GM12878 (cell line): Measurements from ENCODE around the gene NNMT. TPM values are rescaled to one million over a fixed set of nuclear protein-coding genes. Genes with fewer than 3 reads are reported as not detected.

Experiments used
- ATAC-seq: fragments of 200-7000 bp; cut with Tn5 transposase; 3 replicates; pipeline ENCODE4 v1.9.1; 2020; ENCODE audit warnings: mild to moderate bottlenecking, moderate library complexity
- BruUV-seq: library from RNA; stranded (reverse); fragments of 400-500 nt; replicated peaks from 2 replicates; lab custom pipeline; 2021; lab: Mats Ljungman, UMichigan
- CTCF ChIA-PET: fragments of 300-600 bp; sonication (Branson Sonifier 250); formaldehyde crosslinking; extraction: SDS; loops from one replicate; lab custom pipeline; 2021; ENCODE audit warnings: inconsistent platforms; lab: Yijun Ruan, JAX
- POLR2A ChIA-PET: fragments of 350-600 bp; formaldehyde crosslinking; extraction: SDS; loops from one replicate; lab custom pipeline; 2021; ENCODE audit warnings: inconsistent platforms; lab: Charles Lee
- RAD21 ChIA-PET: fragments of 300-600 bp; sonication (Branson Sonifier 250); formaldehyde crosslinking; loops from one replicate; lab custom pipeline; 2023; ENCODE audit warnings: antibody characterized with exemption; ENCODE audit not compliant: unreplicated experiment; lab: Charles Lee
- SMC1A ChIA-PET: fragments of 300-600 bp; sonication (Branson Sonifier 250); formaldehyde crosslinking; loops from one replicate; lab custom pipeline; 2023; ENCODE audit not compliant: unreplicated experiment, uncharacterized antibody; lab: Charles Lee
- DNase-seq: peaks from one replicate; pipeline ENCODE4 v3.0.0-alpha.2; 2011; ENCODE audit warnings: low read depth, low spot score
- FAIRE-seq: peaks from 3 replicates; lab custom pipeline; 2011; peaks lifted over from hg19 to GRCh38; lab: Jason Lieb, UNC
- H2AFZ ChIP-seq: 2 replicates; pipeline ENCODE4 v1.6.0; 2011; ENCODE audit warnings: low read depth, low read length, control low read depth; ENCODE audit not compliant: control insufficient read depth
- H3K27ac ChIP-seq: 2 replicates; pipeline ENCODE4 v1.5.1; 2011; ENCODE audit warnings: control low read depth; ENCODE audit not compliant: control insufficient read depth, insufficient read depth
- H3K27me3 ChIP-seq, 2 experiments: replicated peaks in 1 of 2; 2 replicates each; pipeline versions ENCODE4 v1.6.0 to v1.6.1; 2011; ENCODE audit warnings: low read length in 1 of 2; ENCODE audit not compliant: control insufficient read depth in 2 of 2, insufficient read depth in 2 of 2
- H3K36me3 ChIP-seq, 2 experiments: 2 replicates each; pipeline ENCODE4 v1.5.1; 2011; ENCODE audit warnings: low read length in 1 of 2; ENCODE audit not compliant: control insufficient read depth in 2 of 2, insufficient read depth in 2 of 2
- H3K4me1 ChIP-seq: 2 replicates; pipeline ENCODE4 v1.6.1; 2011; ENCODE audit warnings: mild to moderate bottlenecking, low read length, moderate library complexity, mixed read lengths; ENCODE audit not compliant: control insufficient read depth, insufficient read depth
- H3K4me2 ChIP-seq: 2 replicates; pipeline ENCODE4 v1.6.0; 2011; ENCODE audit warnings: control low read depth; ENCODE audit not compliant: control insufficient read depth, insufficient read depth
- H3K4me3 ChIP-seq: fragments of 200-600 bp; sonication (generic); 2 replicates; pipeline ENCODE4 v1.5.1; 2016
- H3K79me2 ChIP-seq: 2 replicates; pipeline ENCODE4 v1.6.0; 2011; ENCODE audit warnings: low read length; ENCODE audit not compliant: control insufficient read depth, insufficient read depth
- H3K9ac ChIP-seq: 2 replicates; pipeline ENCODE4 v1.8.0; 2011; ENCODE audit warnings: low read length, control low read depth, mixed read lengths; ENCODE audit not compliant: control insufficient read depth, insufficient read depth
- H3K9me3 ChIP-seq: replicated peaks from 3 replicates; pipeline ENCODE4 v1.5.1; 2011; ENCODE audit warnings: mild to moderate bottlenecking, low read length; ENCODE audit not compliant: control insufficient read depth, insufficient read depth
- H4K20me1 ChIP-seq: 2 replicates; pipeline ENCODE4 v1.6.0; 2011; ENCODE audit not compliant: control insufficient read depth, insufficient read depth
- ASH2L ChIP-seq: fragments of 300-600, 200-600 bp; sonication (generic); IDR thresholded peaks from 2 replicates; pipeline ENCODE4 v1.6.1; 2017; ENCODE audit warnings: low read depth, mild to moderate bottlenecking, borderline replicate concordance
- CREB1 ChIP-seq: IDR thresholded peaks from 2 replicates; pipeline ENCODE4 v1.6.1; 2012; ENCODE audit warnings: low read depth, mild to moderate bottlenecking, inconsistent platforms
- E4F1 ChIP-seq: fragments of 450-650 bp; IDR thresholded peaks from 2 replicates; pipeline ENCODE4 v1.6.1; 2018; ENCODE audit warnings: borderline replicate concordance, mild to moderate bottlenecking; ENCODE audit not compliant: partially characterized antibody
- EP300 ChIP-seq, 2 experiments: fragments of 150-350 bp in 1 of 2; IDR thresholded peaks; 2 replicates each; pipeline ENCODE4 v1.6.1; 2011 to 2012; ENCODE audit warnings: low read depth in 2 of 2, low read length in 2 of 2, borderline replicate concordance in 1 of 2, improper control_type of control experiment in 1 of 2, inconsistent platforms in 1 of 2; ENCODE audit not compliant: control insufficient read depth in 1 of 2
- HDAC6 ChIP-seq: fragments of 200-600 bp; sonication (generic); IDR thresholded peaks from one replicate; pipeline ENCODE4 v1.8.0; 2017; ENCODE audit warnings: antibody characterized with exemption; ENCODE audit not compliant: unreplicated experiment
- KAT2A ChIP-seq: conservative IDR thresholded peaks from 2 replicates; pipeline ENCODE4 v1.6.1; 2011; ENCODE audit warnings: low read depth, low read length; ENCODE audit not compliant: control insufficient read depth
- LARP7 ChIP-seq: fragments of 450-650 bp; IDR thresholded peaks from 2 replicates; pipeline ENCODE4 v1.6.1; 2017; ENCODE audit warnings: mild to moderate bottlenecking
- PBX3 ChIP-seq: IDR thresholded peaks from 2 replicates; pipeline ENCODE4 v1.6.1; 2011; ENCODE audit warnings: mild to moderate bottlenecking, low read depth, low read length, moderate library complexity; ENCODE audit not compliant: insufficient replicate concordance
- POLR2AphosphoS5 ChIP-seq: IDR thresholded peaks from 2 replicates; pipeline ENCODE4 v1.6.1; 2011; ENCODE audit warnings: mild to moderate bottlenecking, low read length, inconsistent platforms
- SREBF1 ChIP-seq: IDR thresholded peaks from 2 replicates; pipeline ENCODE4 v1.6.1; 2012; ENCODE audit warnings: mild to moderate bottlenecking, low read length
- SUZ12 ChIP-seq: fragments of 200-600 bp; sonication (generic); IDR thresholded peaks from one replicate; pipeline ENCODE4 v1.6.1; 2018; ENCODE audit warnings: antibody characterized with exemption, mild to moderate bottlenecking; ENCODE audit not compliant: unreplicated experiment
- ZNF384 ChIP-seq: IDR thresholded peaks from 2 replicates; pipeline ENCODE4 v1.6.1; 2012; ENCODE audit warnings: low read depth, mild to moderate bottlenecking, low read length, improper control_type of control experiment, borderline replicate concordance
- in situ Hi-C: fragments of 300-500 bp; cut with MboI; formaldehyde crosslinking; loops from 9 replicates; pipeline ENCODE4 v1.14.3; 2018; ENCODE audit warnings: mixed read lengths
- intact Hi-C: fragments of 100-400 bp; cut with micrococcal nuclease; formaldehyde crosslinking; loops from one replicate; pipeline ENCODE4 v1.14.2; 2022; ENCODE audit not compliant: unreplicated experiment
- polyA plus RNA-seq, 11 experiments: library from polyadenylated mRNA; depleted of rRNA in 4 of 11; unstranded in 6 of 11; stranded (reverse) in 5 of 11; fragments of >200 nt; fragmentation: Nextera tagmentation in 4 of 11; fragmentation: Illumina TruSeq in 1 of 11; extraction: Ambion mirVana in 4 of 11; extraction: Trizol in 1 of 11; gene quantifications; 1 replicate in 1 of 11; 2 replicates in 10 of 11; pipeline versions ENCODE4 v1.2.1 to v1.2.3, GENCODE V29; 2011 to 2016; ENCODE audit warnings: inconsistent platforms in 2 of 11, missing spikeins in 2 of 11, low read depth in 1 of 11
- total RNA-seq, 4 experiments: library from RNA; depleted of rRNA in 3 of 4; stranded (reverse); fragments of >200 nt in 3 of 4; fragmentation: Illumina TruSeq in 1 of 4; extraction: Trizol in 1 of 4; gene quantifications; 2 replicates each; pipeline versions ENCODE4 v1.2.1 to v1.2.3, GENCODE V29; 2013 to 2021

NNMT gene
- total and polyA plus RNA-seq, 10 of the 15 experiments (the other 5 are each of a cell fraction or from before 2014, with no cell fraction given) = 0.46 TPM; not detected in 9

GRCh38 chr11:114301088-114301487, 4.9 kb downstream of the NNMT start (continued):
- TF ChIP-seq HDAC6 = no peak
- TF ChIP-seq LARP7 = no peak
- TF ChIP-seq KAT2A = no peak
- no peak for TF ChIP-seq ZNF384

- BruUV-seq = no TSS peak
- Histone ChIP-seq H2AFZ (no peak overlapping the region), H3K4me2 (no peak overlapping the region), H3K27me3 (no peaks in the 10 kb centered on the region), H3K36me3 (no peaks in the 10 kb centered on the region), H3K9ac (no peak overlapping the region), H3K79me2 (no peaks in the 10 kb centered on the region), H3K27ac (no peak overlapping the region), H3K4me3 (no peak overlapping the region), H3K9me3 (no peaks in the 10 kb centered on the region), H4K20me1 (no peaks in the 10 kb centered on the region)
- ChIA-PET SMC1A (no interaction called here), RAD21 (no interaction called here), CTCF (no interaction called here), POLR2A (no interaction called here)
- intact Hi-C loops (no loop called here), in situ Hi-C loops (no loop called here)
- ATAC-seq (no peak), FAIRE-seq (no peak)
- no peak for TF ChIP-seq SUZ12
- no peak for TF ChIP-seq POLR2AphosphoS5
- no peak for TF ChIP-seq ASH2L
- TF ChIP-seq SREBF1 = no peak
- no peak for TF ChIP-seq CREB1
- no peak for TF ChIP-seq EP300 (IDR thresholded peaks at IDR 0.05; ENCODE audit: borderline replicate concordance in 1 of 2, control insufficient read depth in 1 of 2, low read depth in 2 of 2, low read length in 2 of 2)
- TF ChIP-seq E4F1 = no peak
- TF ChIP-seq PBX3 = no peak
- TF ChIP-seq, all 136 proteins: peak for 0
- H3K4me1 ChIP-seq = no peaks in the 10 kb centered on the region
- DNase-seq = no peak
These were observed 5.7 kb downstream of the NNMT start for GRCh38 chr11:114301927-114302326.
